ENCODE measurements around the gene SEPTIN11. TPM values are rescaled to one million over a fixed set of nuclear protein-coding genes. Genes with fewer than 3 reads are reported as not detected.

Gene SEPTIN11
- total RNA-seq, 1 experiment from 2014 or later = 121 TPM

DNA sequence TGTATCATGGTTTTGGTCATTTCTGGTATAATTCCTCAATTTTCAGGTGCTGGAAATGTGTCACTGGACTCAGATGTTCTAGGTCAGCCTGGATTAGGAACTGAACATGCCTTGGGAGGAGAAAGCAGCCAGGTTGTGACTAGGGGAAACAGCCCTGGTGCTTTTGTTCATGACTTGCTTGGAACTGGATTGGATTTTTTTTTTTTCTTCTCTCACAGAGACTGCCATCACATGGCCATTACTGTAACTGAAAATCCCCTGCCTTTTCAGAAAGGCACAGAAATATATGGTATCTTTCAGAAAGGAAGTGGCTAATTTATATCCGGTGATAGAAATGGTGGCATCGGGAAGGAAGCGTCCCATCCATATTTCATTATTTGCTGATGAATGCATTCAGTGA, 34.6 kb downstream of the SEPTIN11 start:
- BruUV-seq (replicated peaks) = no TSS peak
- no peaks in the 10 kb centered on the region for H3K9me3 ChIP-seq (ENCODE audit: low read depth, low read length, poor library complexity, severe bottlenecking)
- intact Hi-C loops (cut with micrococcal nuclease; ENCODE audit: unreplicated experiment) = loop anchor here (2.0 kb wide), 1 partner anchor 33 kb away; no protein-coding TSS in a partner anchor
- H3K27me3 ChIP-seq (replicated peaks; ENCODE audit: insufficient read depth, low read depth, low read length, poor library complexity) = no peaks in the 10 kb centered on the region
- H3K4me1 ChIP-seq (ENCODE audit: insufficient read depth, low read length, poor library complexity, severe bottlenecking) = peaks cover 66% of the 10 kb centered on the region
- H3K4me3 ChIP-seq (ENCODE audit: low read depth, low read length, poor library complexity, severe bottlenecking) = peak overlapping the region; percentile 32
- H3K36me3 ChIP-seq (ENCODE audit: insufficient read depth, low read length, poor library complexity, severe bottlenecking) = no peaks in the 10 kb centered on the region
- DNase-seq (ENCODE audit: low spot score) = peak; percentile 76
- H3K27ac ChIP-seq (ENCODE audit: low read depth, low read length, poor library complexity, severe bottlenecking) = peak overlapping the region; percentile 87
- ChIA-PET POLR2A (ENCODE audit: low non-redundant PET) (interaction anchor here (0.6 kb wide), 1 partner anchor 471 kb away, joined by 4 read pairs; no protein-coding TSS in a partner anchor), CTCF (no interaction called here)
- TF ChIP-seq EZH2 (IDR thresholded peaks at IDR 0.05; ENCODE audit: borderline replicate concordance, low read depth, low read length, poor library complexity, severe bottlenecking) = no peak
- TF ChIP-seq, protein P1, sequence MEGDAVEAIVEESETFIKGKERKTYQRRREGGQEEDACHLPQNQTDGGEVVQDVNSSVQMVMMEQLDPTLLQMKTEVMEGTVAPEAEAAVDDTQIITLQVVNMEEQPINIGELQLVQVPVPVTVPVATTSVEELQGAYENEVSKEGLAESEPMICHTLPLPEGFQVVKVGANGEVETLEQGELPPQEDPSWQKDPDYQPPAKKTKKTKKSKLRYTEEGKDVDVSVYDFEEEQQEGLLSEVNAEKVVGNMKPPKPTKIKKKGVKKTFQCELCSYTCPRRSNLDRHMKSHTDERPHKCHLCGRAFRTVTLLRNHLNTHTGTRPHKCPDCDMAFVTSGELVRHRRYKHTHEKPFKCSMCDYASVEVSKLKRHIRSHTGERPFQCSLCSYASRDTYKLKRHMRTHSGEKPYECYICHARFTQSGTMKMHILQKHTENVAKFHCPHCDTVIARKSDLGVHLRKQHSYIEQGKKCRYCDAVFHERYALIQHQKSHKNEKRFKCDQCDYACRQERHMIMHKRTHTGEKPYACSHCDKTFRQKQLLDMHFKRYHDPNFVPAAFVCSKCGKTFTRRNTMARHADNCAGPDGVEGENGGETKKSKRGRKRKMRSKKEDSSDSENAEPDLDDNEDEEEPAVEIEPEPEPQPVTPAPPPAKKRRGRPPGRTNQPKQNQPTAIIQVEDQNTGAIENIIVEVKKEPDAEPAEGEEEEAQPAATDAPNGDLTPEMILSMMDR (conservative IDR thresholded peaks at IDR 0.05; ENCODE audit: low read depth, low read length) = peak; percentile 58

DNA sequence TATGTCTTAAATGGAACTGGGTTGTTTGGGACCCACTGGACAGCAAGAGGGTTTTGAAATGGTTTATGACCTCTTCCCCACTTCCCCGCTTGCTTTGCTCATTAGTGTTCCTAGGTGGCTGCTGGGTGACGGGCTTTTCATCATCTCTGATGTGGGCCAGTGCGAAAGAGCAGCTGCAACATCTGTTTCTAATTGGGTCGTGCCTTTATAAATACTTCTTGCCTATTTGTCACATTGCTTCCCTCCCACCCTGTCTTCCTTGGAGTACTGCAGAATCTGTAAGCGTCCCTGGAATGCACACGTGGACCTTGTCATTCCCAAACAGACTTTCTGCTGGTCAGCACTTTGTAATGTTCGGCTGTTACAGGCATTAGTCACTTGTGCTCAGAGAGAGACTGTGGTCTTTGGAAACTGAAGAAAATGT, 35.2 kb downstream of the SEPTIN11 start:
- Histone ChIP-seq H3K4me3 (ENCODE audit: low read depth, low read length, poor library complexity, severe bottlenecking) (peak overlapping the region; percentile 32), H3K4me1 (ENCODE audit: insufficient read depth, low read length, poor library complexity, severe bottlenecking) (peaks cover 65% of the 10 kb centered on the region), H3K27ac (ENCODE audit: low read depth, low read length, poor library complexity, severe bottlenecking) (peak overlapping the region; percentile 87), H3K36me3 (ENCODE audit: insufficient read depth, low read length, poor library complexity, severe bottlenecking) (no peaks in the 10 kb centered on the region), H3K9me3 (ENCODE audit: low read depth, low read length, poor library complexity, severe bottlenecking) (no peaks in the 10 kb centered on the region), H3K27me3 (replicated peaks; ENCODE audit: insufficient read depth, low read depth, low read length, poor library complexity) (no peaks in the 10 kb centered on the region)
- intact Hi-C loops (cut with micrococcal nuclease; ENCODE audit: unreplicated experiment) = loop anchor here (2.0 kb wide), 1 partner anchor 34 kb away; no protein-coding TSS in a partner anchor
- peak; percentile 79 for DNase-seq (ENCODE audit: low spot score)
- CTCF ChIA-PET = no interaction called here
- POLR2A ChIA-PET (ENCODE audit: low non-redundant PET) = interaction anchor here (0.6 kb wide), 1 partner anchor 472 kb away, joined by 4 read pairs; no protein-coding TSS in a partner anchor
- TF ChIP-seq EZH2 (IDR thresholded peaks at IDR 0.05; ENCODE audit: borderline replicate concordance, low read depth, low read length, poor library complexity, severe bottlenecking) = no peak
- TF ChIP-seq, protein P1 (conservative IDR thresholded peaks at IDR 0.05; ENCODE audit: low read depth, low read length) = no peak
- BruUV-seq (replicated peaks) = no TSS peak

DNA sequence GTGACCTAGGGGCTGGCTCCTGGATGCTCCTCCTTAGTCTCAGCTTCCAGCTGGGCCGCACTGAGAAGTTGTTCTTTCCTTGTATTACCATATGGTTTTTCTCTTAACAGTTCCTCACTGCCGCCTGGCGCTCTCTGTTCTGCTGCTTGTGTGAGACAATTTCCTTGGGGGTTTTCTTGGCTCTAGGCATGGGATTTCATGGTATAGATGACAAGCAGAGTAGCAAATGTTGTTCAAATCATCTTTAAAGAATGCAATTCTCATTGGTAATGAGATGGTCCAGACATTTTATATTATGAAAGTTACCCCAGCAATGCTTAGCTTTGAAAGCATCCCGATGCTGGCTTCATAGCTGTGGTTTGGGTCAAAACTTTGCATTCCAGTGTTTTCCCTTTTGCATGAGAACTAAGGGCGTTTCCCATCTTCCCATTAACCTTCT, 37.6 kb downstream of the SEPTIN11 start:
- BruUV-seq (replicated peaks) = no TSS peak
- no peak overlapping the region for H3K27ac ChIP-seq (ENCODE audit: low read depth, low read length, poor library complexity, severe bottlenecking)
- H3K27me3 ChIP-seq (replicated peaks; ENCODE audit: insufficient read depth, low read depth, low read length, poor library complexity) = no peaks in the 10 kb centered on the region
- intact Hi-C loops (cut with micrococcal nuclease; ENCODE audit: unreplicated experiment) = no loop called here
- no peaks in the 10 kb centered on the region for H3K36me3 ChIP-seq (ENCODE audit: insufficient read depth, low read length, poor library complexity, severe bottlenecking)
- peaks cover 41% of the 10 kb centered on the region for H3K4me1 ChIP-seq (ENCODE audit: insufficient read depth, low read length, poor library complexity, severe bottlenecking)
- no peaks in the 10 kb centered on the region for H3K9me3 ChIP-seq (ENCODE audit: low read depth, low read length, poor library complexity, severe bottlenecking)
- no peak for DNase-seq (ENCODE audit: low spot score)
- H3K4me3 ChIP-seq (ENCODE audit: low read depth, low read length, poor library complexity, severe bottlenecking) = no peak overlapping the region
- POLR2A ChIA-PET (ENCODE audit: low non-redundant PET) = interaction anchor here (0.5 kb wide), 1 partner anchor 529 kb away, joined by 3 read pairs; no protein-coding TSS in a partner anchor
- TF ChIP-seq, protein P1 (conservative IDR thresholded peaks at IDR 0.05; ENCODE audit: low read depth, low read length) = no peak
- no peak for TF ChIP-seq EZH2 (IDR thresholded peaks at IDR 0.05; ENCODE audit: borderline replicate concordance, low read depth, low read length, poor library complexity, severe bottlenecking)
- CTCF ChIA-PET = no interaction called here
